Activated CD8-positive, alpha-beta memory T cell treated with anti-CD3 and anti-CD28 coated beads, Interleukin-2, amount 50 U/mL, for 48 hours (primary cell): Measurements from ENCODE around the gene UGCG.
"Not testable (repeated sequence)": the region's sequence is repeated elsewhere in the genome, so short reads cannot be mapped to it uniquely, and the experiment has no call there.

Experiments used
- DNase-seq: peaks from one replicate; pipeline ENCODE4 v3.0.0-alpha.2; 2020

The UGCG gene

GRCh38 chr9:111891910-111892499, 4.6 kb upstream of the UGCG start:
- DNase-seq = no peak

- peak; percentile 71 for DNase-seq
Observed at GRCh38 chr9:111896942-111897600, 457 bp downstream of the UGCG start.

GRCh38 chr9:111897601-111898137, 1.1 kb downstream of the UGCG start:
- no peak for DNase-seq

- DNase-seq = no peak
Observed at GRCh38 chr9:111898331-111899096, 1.9 kb downstream of the UGCG start.

- DNase-seq = no peak
Observed at GRCh38 chr9:111900151-111900857, 3.7 kb downstream of the UGCG start.

GRCh38 chr9:111900858-111901612, 4.4 kb downstream of the UGCG start:
- DNase-seq = no peak

- no peak for DNase-seq
Observed at GRCh38 chr9:111902391-111903139, 6.0 kb downstream of the UGCG start.

- not testable (repeated sequence) for DNase-seq
Observed at GRCh38 chr9:111903535-111903934, 6.9 kb downstream of the UGCG start.

GRCh38 chr9:111904026-111904425, 7.4 kb downstream of the UGCG start:
- no peak for DNase-seq

GRCh38 chr9:111904891-111905291, 8.3 kb downstream of the UGCG start:
- no peak for DNase-seq

GRCh38 chr9:111907147-111907546, 10.5 kb downstream of the UGCG start:
- no peak for DNase-seq

GRCh38 chr9:111909444-111909843, 12.8 kb downstream of the UGCG start:
- DNase-seq = no peak

GRCh38 chr9:111910428-111910827, 13.8 kb downstream of the UGCG start:
- no peak for DNase-seq

- no peak for DNase-seq
Observed at GRCh38 chr9:111913159-111913558, 16.5 kb downstream of the UGCG start.

- DNase-seq = no peak
Observed at GRCh38 chr9:111914749-111915424, 18.3 kb downstream of the UGCG start.

GRCh38 chr9:111915425-111915758, 18.8 kb downstream of the UGCG start:
- no peak for DNase-seq

GRCh38 chr9:111916234-111916645, 19.6 kb downstream of the UGCG start:
- DNase-seq = peak; percentile 65

GRCh38 chr9:111917201-111917600, 20.6 kb downstream of the UGCG start:
- DNase-seq = no peak

- no peak for DNase-seq
Observed at GRCh38 chr9:111917980-111918379, 21.4 kb downstream of the UGCG start.

GRCh38 chr9:111919875-111920274, 23.3 kb downstream of the UGCG start:
- no peak for DNase-seq

- DNase-seq = no peak
Observed at GRCh38 chr9:111920531-111920930, 23.9 kb downstream of the UGCG start.
